Globus pallidus (tissue), 1 donor: ENCODE results near the gene SLC16A4.

Source experiments
- DNase-seq: peaks from one replicate; pipeline ENCODE4 v3.0.0-alpha.2; 2015; ENCODE audit warnings: low spot score

The SLC16A4 gene

GRCh38 chr1:110326826-110327225 is 64.0 kb downstream of the SLC16A4 start:
- DNase-seq = no peak

- no peak for DNase-seq
These were observed 66.2 kb downstream of the SLC16A4 start for GRCh38 chr1:110324667-110325066.

GRCh38 chr1:110321846-110322245 is 69.0 kb downstream of the SLC16A4 start:
- DNase-seq = no peak

- DNase-seq = no peak
These were observed 69.8 kb downstream of the SLC16A4 start for GRCh38 chr1:110321045-110321444.

GRCh38 chr1:110320168-110320518 is 70.7 kb downstream of the SLC16A4 start:
- no peak for DNase-seq

GRCh38 chr1:110319332-110320167 is 71.3 kb downstream of the SLC16A4 start:
- DNase-seq = no peak

GRCh38 chr1:110318046-110318445 is 72.8 kb downstream of the SLC16A4 start:
- DNase-seq = no peak

GRCh38 chr1:110316735-110317134 is 74.1 kb downstream of the SLC16A4 start:
- DNase-seq = no peak
